ENCODE results near the gene NR3C2. TPM values are rescaled to one million over a fixed set of nuclear protein-coding genes. Genes with fewer than 3 reads are reported as not detected.

Gene NR3C2
- polyA plus RNA-seq, 1 of the 3 experiments (the other 2 are of a cell fraction) = 0.02 TPM

DNA sequence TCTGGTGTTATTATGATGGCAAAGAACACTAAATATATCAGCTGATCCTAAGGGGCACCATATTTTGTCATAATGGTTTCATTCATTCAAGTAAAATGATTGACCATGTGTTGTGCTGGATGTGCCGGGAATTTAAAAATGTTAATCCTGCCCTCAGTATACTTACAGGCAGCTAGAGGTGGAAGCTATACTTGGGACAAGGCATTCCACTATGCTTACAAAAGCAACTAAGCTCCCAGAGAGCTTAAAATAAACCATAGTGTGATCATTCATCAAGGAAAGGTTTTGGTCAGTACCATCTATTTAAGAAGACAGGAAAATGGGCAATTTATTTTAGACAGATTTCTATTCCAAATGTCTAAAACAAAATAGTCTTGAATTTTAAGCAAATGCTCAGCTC, 46.4 kb downstream of the NR3C2 start:
- 80% methylated on average over 1 of the region's 1 CpG for WGBS (ENCODE audit: low lambda C conversion rate)
- POLR2A ChIA-PET = interaction anchor here (0.6 kb wide), 1 partner anchor 30 kb away, joined by 3 read pairs; no protein-coding TSS in a partner anchor

DNA sequence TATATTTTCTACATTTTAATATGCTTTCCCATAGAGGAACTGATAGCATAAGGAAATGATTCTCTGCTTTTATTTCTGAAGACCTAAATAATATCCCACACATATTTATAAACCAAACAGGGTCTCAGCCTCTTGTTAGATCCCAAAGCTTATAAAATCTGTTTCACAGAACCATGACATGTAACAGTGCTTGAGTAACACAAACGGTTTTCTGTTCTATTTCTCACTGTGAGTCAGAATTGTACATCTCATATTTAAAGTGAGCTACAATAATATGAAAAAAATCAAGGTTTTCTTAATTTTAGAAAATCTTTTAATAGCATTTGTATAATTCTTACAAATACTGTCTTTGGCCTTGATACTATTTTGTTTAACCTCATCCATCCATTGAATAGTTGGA, 51.2 kb downstream of the NR3C2 start:
- H3K4me1 ChIP-seq (ENCODE audit: control insufficient read depth in 1 of 2, insufficient read depth in 2 of 2, low read depth in 1 of 2, low read length in 1 of 2) = no peaks in the 10 kb centered on the region
- H3K9ac ChIP-seq = no peak overlapping the region
- H3K36me3 ChIP-seq (replicated peaks in 1 of 2; ENCODE audit: control insufficient read depth in 1 of 2, insufficient read depth in 2 of 2, low read length in 1 of 2) = no peaks in the 10 kb centered on the region
- H2AFZ ChIP-seq (ENCODE audit: low read depth) = no peak overlapping the region
- ChIA-PET CTCF (interaction anchor here (0.5 kb wide), 1 partner anchor 311 kb away, joined by 3 read pairs; no protein-coding TSS in a partner anchor), POLR2A (no interaction called here)
- no peaks in the 10 kb centered on the region for H3K27me3 ChIP-seq (ENCODE audit: insufficient read depth)
- H3K4me2 ChIP-seq = no peak overlapping the region
- no peaks in the 10 kb centered on the region for H3F3A ChIP-seq (replicated peaks; ENCODE audit: insufficient read depth)
- DNase-seq = no peak
- WGBS (ENCODE audit: low lambda C conversion rate) = 8% methylated on average over 1 of the region's 1 CpG
- no peak overlapping the region for H3K27ac ChIP-seq (ENCODE audit: low read depth in 2 of 2, low read length in 1 of 2)
- no peaks in the 10 kb centered on the region for H4K20me1 ChIP-seq (ENCODE audit: insufficient read depth)
- no peaks in the 10 kb centered on the region for H3K79me2 ChIP-seq (ENCODE audit: insufficient read depth)
- no peaks in the 10 kb centered on the region for H3K9me2 ChIP-seq
- no peaks in the 10 kb centered on the region for H3K9me3 ChIP-seq
- H3K4me3 ChIP-seq (ENCODE audit: low read depth in 2 of 2, low read length in 1 of 2) = no peak overlapping the region
- TF ChIP-seq MXI1 (IDR thresholded peaks at IDR 0.05; ENCODE audit: low read depth, low read length) (no peak), RCOR1 (IDR thresholded peaks at IDR 0.05; ENCODE audit: low read length) (no peak), FOSL2 (IDR thresholded peaks at IDR 0.05; ENCODE audit: borderline replicate concordance, low read depth) (no peak), POLR2AphosphoS5 (IDR thresholded peaks at IDR 0.05; ENCODE audit: low read depth, low read length) (no peak), RFX5 (IDR thresholded peaks at IDR 0.05; ENCODE audit: low read length) (no peak), EZH2phosphoT487 (IDR thresholded peaks at IDR 0.05; ENCODE audit: borderline replicate concordance, low read depth) (no peak), SIN3A (IDR thresholded peaks at IDR 0.05; ENCODE audit: borderline replicate concordance, low read depth, low read length) (no peak), CHD2 (IDR thresholded peaks at IDR 0.05; ENCODE audit: low read length, partially characterized antibody) (no peak), FOXM1 (IDR thresholded peaks at IDR 0.05; ENCODE audit: low read depth) (no peak), RAD21 (IDR thresholded peaks at IDR 0.05; ENCODE audit: low read length) (no peak), GABPA (IDR thresholded peaks at IDR 0.05; ENCODE audit: low read depth) (no peak), NRF1 (IDR thresholded peaks at IDR 0.05; ENCODE audit: low read depth, low read length) (no peak)
- TF ChIP-seq, protein P1, sequence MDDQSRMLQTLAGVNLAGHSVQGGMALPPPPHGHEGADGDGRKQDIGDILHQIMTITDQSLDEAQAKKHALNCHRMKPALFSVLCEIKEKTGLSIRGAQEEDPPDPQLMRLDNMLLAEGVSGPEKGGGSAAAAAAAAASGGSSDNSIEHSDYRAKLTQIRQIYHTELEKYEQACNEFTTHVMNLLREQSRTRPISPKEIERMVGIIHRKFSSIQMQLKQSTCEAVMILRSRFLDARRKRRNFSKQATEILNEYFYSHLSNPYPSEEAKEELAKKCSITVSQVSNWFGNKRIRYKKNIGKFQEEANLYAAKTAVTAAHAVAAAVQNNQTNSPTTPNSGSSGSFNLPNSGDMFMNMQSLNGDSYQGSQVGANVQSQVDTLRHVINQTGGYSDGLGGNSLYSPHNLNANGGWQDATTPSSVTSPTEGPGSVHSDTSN (IDR thresholded peaks at IDR 0.05) = no peak
- TF ChIP-seq, protein P2, sequence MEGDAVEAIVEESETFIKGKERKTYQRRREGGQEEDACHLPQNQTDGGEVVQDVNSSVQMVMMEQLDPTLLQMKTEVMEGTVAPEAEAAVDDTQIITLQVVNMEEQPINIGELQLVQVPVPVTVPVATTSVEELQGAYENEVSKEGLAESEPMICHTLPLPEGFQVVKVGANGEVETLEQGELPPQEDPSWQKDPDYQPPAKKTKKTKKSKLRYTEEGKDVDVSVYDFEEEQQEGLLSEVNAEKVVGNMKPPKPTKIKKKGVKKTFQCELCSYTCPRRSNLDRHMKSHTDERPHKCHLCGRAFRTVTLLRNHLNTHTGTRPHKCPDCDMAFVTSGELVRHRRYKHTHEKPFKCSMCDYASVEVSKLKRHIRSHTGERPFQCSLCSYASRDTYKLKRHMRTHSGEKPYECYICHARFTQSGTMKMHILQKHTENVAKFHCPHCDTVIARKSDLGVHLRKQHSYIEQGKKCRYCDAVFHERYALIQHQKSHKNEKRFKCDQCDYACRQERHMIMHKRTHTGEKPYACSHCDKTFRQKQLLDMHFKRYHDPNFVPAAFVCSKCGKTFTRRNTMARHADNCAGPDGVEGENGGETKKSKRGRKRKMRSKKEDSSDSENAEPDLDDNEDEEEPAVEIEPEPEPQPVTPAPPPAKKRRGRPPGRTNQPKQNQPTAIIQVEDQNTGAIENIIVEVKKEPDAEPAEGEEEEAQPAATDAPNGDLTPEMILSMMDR (IDR thresholded peaks at IDR 0.05) = no peak
- TF ChIP-seq, protein P3, sequence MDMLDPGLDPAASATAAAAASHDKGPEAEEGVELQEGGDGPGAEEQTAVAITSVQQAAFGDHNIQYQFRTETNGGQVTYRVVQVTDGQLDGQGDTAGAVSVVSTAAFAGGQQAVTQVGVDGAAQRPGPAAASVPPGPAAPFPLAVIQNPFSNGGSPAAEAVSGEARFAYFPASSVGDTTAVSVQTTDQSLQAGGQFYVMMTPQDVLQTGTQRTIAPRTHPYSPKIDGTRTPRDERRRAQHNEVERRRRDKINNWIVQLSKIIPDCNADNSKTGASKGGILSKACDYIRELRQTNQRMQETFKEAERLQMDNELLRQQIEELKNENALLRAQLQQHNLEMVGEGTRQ (IDR thresholded peaks at IDR 0.05; ENCODE audit: borderline replicate concordance, low read depth, low read length) = no peak

More for the DNA sequence above, 46.4 kb downstream of the NR3C2 start:
- Histone ChIP-seq H3K4me2 (no peak overlapping the region), H3K79me2 (ENCODE audit: insufficient read depth) (no peaks in the 10 kb centered on the region), H3K36me3 (replicated peaks in 1 of 2; ENCODE audit: control insufficient read depth in 1 of 2, insufficient read depth in 2 of 2, low read length in 1 of 2) (no peaks in the 10 kb centered on the region), H3K4me1 (ENCODE audit: control insufficient read depth in 1 of 2, insufficient read depth in 2 of 2, low read depth in 1 of 2, low read length in 1 of 2) (peaks cover 0 to 2% of the 10 kb centered on the region in 2 experiments; a peak in 1 of 4 replicates), H3K9ac (no peak overlapping the region), H3K9me3 (no peaks in the 10 kb centered on the region), H3K9me2 (no peaks in the 10 kb centered on the region), H3K27ac (ENCODE audit: low read depth in 2 of 2, low read length in 1 of 2) (no peak overlapping the region), H4K20me1 (ENCODE audit: insufficient read depth) (no peaks in the 10 kb centered on the region), H3F3A (replicated peaks; ENCODE audit: insufficient read depth) (no peaks in the 10 kb centered on the region), H3K4me3 (ENCODE audit: low read depth in 2 of 2, low read length in 1 of 2) (no peak overlapping the region), H2AFZ (ENCODE audit: low read depth) (no peak overlapping the region), H3K27me3 (ENCODE audit: insufficient read depth) (no peaks in the 10 kb centered on the region)
- TF ChIP-seq SMC3 (IDR thresholded peaks at IDR 0.05; ENCODE audit: low read depth, low read length) = no peak
- TF ChIP-seq CHD2 (IDR thresholded peaks at IDR 0.05; ENCODE audit: low read length, partially characterized antibody) = no peak
- no peak for TF ChIP-seq FOSL2 (IDR thresholded peaks at IDR 0.05; ENCODE audit: borderline replicate concordance, low read depth)
- TF ChIP-seq SIN3A (IDR thresholded peaks at IDR 0.05; ENCODE audit: borderline replicate concordance, low read depth, low read length) = no peak
- TF ChIP-seq, protein P4, sequence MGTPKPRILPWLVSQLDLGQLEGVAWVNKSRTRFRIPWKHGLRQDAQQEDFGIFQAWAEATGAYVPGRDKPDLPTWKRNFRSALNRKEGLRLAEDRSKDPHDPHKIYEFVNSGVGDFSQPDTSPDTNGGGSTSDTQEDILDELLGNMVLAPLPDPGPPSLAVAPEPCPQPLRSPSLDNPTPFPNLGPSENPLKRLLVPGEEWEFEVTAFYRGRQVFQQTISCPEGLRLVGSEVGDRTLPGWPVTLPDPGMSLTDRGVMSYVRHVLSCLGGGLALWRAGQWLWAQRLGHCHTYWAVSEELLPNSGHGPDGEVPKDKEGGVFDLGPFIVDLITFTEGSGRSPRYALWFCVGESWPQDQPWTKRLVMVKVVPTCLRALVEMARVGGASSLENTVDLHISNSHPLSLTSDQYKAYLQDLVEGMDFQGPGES (IDR thresholded peaks at IDR 0.05; ENCODE audit: low read depth, low read length) = no peak
- no peak for TF ChIP-seq FOXJ3 (CRISPR knock-in tag; IDR thresholded peaks at IDR 0.05)
- no peak for TF ChIP-seq NRF1 (IDR thresholded peaks at IDR 0.05; ENCODE audit: low read depth, low read length)
- TF ChIP-seq, protein P1 (IDR thresholded peaks at IDR 0.05) = no peak
- no peak for TF ChIP-seq EP300 (IDR thresholded peaks at IDR 0.05; ENCODE audit: borderline replicate concordance in 1 of 2, low read depth in 1 of 2, low read length in 1 of 2)
- TF ChIP-seq GATA2 (CRISPR knock-in tag; IDR thresholded peaks at IDR 0.05) = no peak
- TF ChIP-seq TCF12 (IDR thresholded peaks at IDR 0.05) = no peak
- no peak for DNase-seq
- CTCF ChIA-PET = no interaction called here

Measured in SK-N-SH (cell line).